GM23338 (cell line): ENCODE data around the gene KDM1A. TPM values are rescaled to one million over a fixed set of nuclear protein-coding genes. Genes with fewer than 3 reads are reported as not detected.
A peak's percentile ranks its signal among the peaks of the same experiment; 100 is the strongest.

ENCODE experiments used
- ATAC-seq: fragments of 200-7000 bp; cut with Tn5 transposase; 3 replicates; pipeline ENCODE4 v1.9.1; 2020
- DNase-seq: peaks from one replicate; pipeline ENCODE4 v3.0.0-alpha.2; 2015; ENCODE audit warnings: low spot score
- H2AFZ ChIP-seq: fragments of 200-600 bp; sonication (generic); 2 replicates; pipeline ENCODE4 v1.8.0; 2016; ENCODE audit warnings: antibody characterized with exemption, mild to moderate bottlenecking, moderate library complexity
- H3F3A ChIP-seq: fragments of 200-600 bp; sonication (generic); replicated peaks from 2 replicates; pipeline ENCODE4 v1.8.0; 2017; ENCODE audit warnings: antibody characterized with exemption, mixed run types, low read depth
- H3K27ac ChIP-seq: fragments of 200-600 bp; sonication (generic); 2 replicates; pipeline ENCODE4 v1.6.1; 2016; ENCODE audit warnings: low read depth
- H3K27me3 ChIP-seq: fragments of 200-600 bp; sonication (generic); 2 replicates; pipeline ENCODE4 v1.8.0; 2016; ENCODE audit warnings: mild to moderate bottlenecking, mixed run types, moderate library complexity; ENCODE audit not compliant: insufficient read depth
- H3K36me3 ChIP-seq: fragments of 200-600 bp; sonication (generic); 2 replicates; pipeline ENCODE4 v1.8.0; 2016; ENCODE audit warnings: mild to moderate bottlenecking; ENCODE audit not compliant: insufficient read depth
- H3K4me1 ChIP-seq: fragments of 200-600 bp; sonication (generic); 2 replicates; pipeline ENCODE4 v1.8.0; 2016; ENCODE audit warnings: mild to moderate bottlenecking, moderate library complexity; ENCODE audit not compliant: insufficient read depth
- H3K4me2 ChIP-seq: fragments of 200-600 bp; sonication (generic); 2 replicates; pipeline ENCODE4 v1.7.1; 2017; ENCODE audit warnings: mixed run types
- H3K4me3 ChIP-seq: fragments of 200-600 bp; sonication (generic); 2 replicates; pipeline ENCODE4 v1.6.1; 2016; ENCODE audit warnings: mixed run types
- H3K79me2 ChIP-seq: fragments of 200-600 bp; sonication (generic); replicated peaks from 2 replicates; pipeline ENCODE4 v1.8.0; 2017; ENCODE audit warnings: mild to moderate bottlenecking; ENCODE audit not compliant: insufficient read depth
- H3K9me2 ChIP-seq: fragments of 200-600 bp; sonication (generic); 2 replicates; pipeline ENCODE4 v1.8.0; 2017; ENCODE audit not compliant: insufficient read depth
- H4K20me1 ChIP-seq: fragments of 200-600 bp; sonication (generic); replicated peaks from 2 replicates; pipeline ENCODE4 v1.8.0; 2017; ENCODE audit warnings: mild to moderate bottlenecking; ENCODE audit not compliant: insufficient read depth
- H3K27ac Mint-ChIP-seq: 2 replicates; pipeline ENCODE4 v1.8.0; 2020; ENCODE audit warnings: inconsistent platforms, mild to moderate bottlenecking, moderate library complexity, mixed read lengths
- H3K27me3 Mint-ChIP-seq: 3 replicates; pipeline ENCODE4 v1.8.0; 2022; ENCODE audit warnings: low read depth, mild to moderate bottlenecking, moderate library complexity, mixed read lengths, inconsistent platforms; ENCODE audit not compliant: insufficient read depth, poor library complexity
- H3K36me3 Mint-ChIP-seq: 3 replicates; pipeline ENCODE4 v1.8.0; 2021; ENCODE audit warnings: low read depth, mild to moderate bottlenecking, inconsistent platforms, moderate library complexity, mixed read lengths
- H3K4me1 Mint-ChIP-seq: 3 replicates; pipeline ENCODE4 v1.8.0; 2020; ENCODE audit warnings: mild to moderate bottlenecking, inconsistent platforms, mixed read lengths
- H3K4me3 Mint-ChIP-seq: 3 replicates; pipeline ENCODE4 v1.8.0; 2021; ENCODE audit warnings: moderate library complexity, mild to moderate bottlenecking, inconsistent platforms, mixed read lengths
- H3K9me3 Mint-ChIP-seq: 3 replicates; pipeline ENCODE4 v1.8.0; 2020; ENCODE audit warnings: moderate library complexity, mild to moderate bottlenecking, inconsistent platforms, mixed read lengths
- CREB1 ChIP-seq: fragments of 250-450 bp; sonication (Bioruptor Pico); IDR thresholded peaks from 2 replicates; pipeline ENCODE4 v1.5.0; 2020; ENCODE audit warnings: low read depth, mild to moderate bottlenecking, moderate library complexity
- EZH2 ChIP-seq: fragments of 200-600 bp; sonication (generic); IDR thresholded peaks from one replicate; pipeline ENCODE4 v1.8.0; 2017; ENCODE audit warnings: antibody characterized with exemption, mild to moderate bottlenecking, low read depth; ENCODE audit not compliant: unreplicated experiment
- EZH2phosphoT487 ChIP-seq: fragments of 200-600 bp; sonication (generic); IDR thresholded peaks from one replicate; pipeline ENCODE4 v1.8.1; 2018; ENCODE audit warnings: antibody characterized with exemption; ENCODE audit not compliant: unreplicated experiment
- JUNB ChIP-seq: IDR thresholded peaks from one replicate; pipeline ENCODE4 v1.6.1; 2016; ENCODE audit warnings: antibody characterized with exemption; ENCODE audit not compliant: unreplicated experiment
- NANOG ChIP-seq: IDR thresholded peaks from 2 replicates; pipeline ENCODE4 v1.6.1; 2016; ENCODE audit warnings: antibody characterized with exemption, borderline replicate concordance
- POLR2AphosphoS5 ChIP-seq: IDR thresholded peaks from 2 replicates; pipeline ENCODE4 v1.6.1; 2016; ENCODE audit warnings: antibody characterized with exemption, low read depth
- STAT1 ChIP-seq: IDR thresholded peaks from one replicate; pipeline ENCODE4 v1.6.1; 2016; ENCODE audit warnings: antibody characterized with exemption; ENCODE audit not compliant: unreplicated experiment
- ZNF114 ChIP-seq: fragments of 250-450 bp; sonication (Bioruptor Pico); IDR thresholded peaks from 2 replicates; pipeline ENCODE4 v1.5.0; 2020; ENCODE audit warnings: mild to moderate bottlenecking, moderate library complexity
- ZNF331 ChIP-seq: fragments of 250-450 bp; sonication (Bioruptor Pico); IDR thresholded peaks from 2 replicates; pipeline ENCODE4 v1.5.0; 2020; ENCODE audit warnings: low read depth, mild to moderate bottlenecking, moderate library complexity
- polyA plus RNA-seq: library from polyadenylated mRNA; unstranded; fragments of >200 nt; fragmentation: Nextera tagmentation; extraction: Ambion mirVana; gene quantifications from 2 replicates; pipeline ENCODE4 v1.2.1, GENCODE V29; 2016
- total RNA-seq: library from RNA; depleted of rRNA; stranded (reverse); fragments of >200 nt; shearing (Covaris generic); gene quantifications from 2 replicates; pipeline ENCODE4 v1.2.3, GENCODE V29; 2014
- TF ChIP-seq, protein P1 (sequence below): IDR thresholded peaks from 2 replicates; pipeline ENCODE4 v1.6.1; 2016; ENCODE audit warnings: antibody characterized with exemption
- TF ChIP-seq, protein P2 (sequence below): IDR thresholded peaks from one replicate; pipeline ENCODE4 v1.6.1; 2018; ENCODE audit warnings: antibody characterized with exemption; ENCODE audit not compliant: unreplicated experiment
- TF ChIP-seq, protein P3 (sequence below), 2 experiments: fragments of 200-600 bp in 1 of 2; sonication (generic) in 1 of 2; conservative IDR thresholded peaks; 2 replicates each; pipeline versions ENCODE4 v1.5.1 to v1.6.1; 2016 to 2017; ENCODE audit warnings: antibody characterized with exemption in 2 of 2, low read depth in 2 of 2, mild to moderate bottlenecking in 2 of 2, moderate library complexity in 1 of 2

The KDM1A gene
- total and polyA plus RNA-seq, 2 experiments from 2014 or later = 86.4 to 252 TPM

DNA sequence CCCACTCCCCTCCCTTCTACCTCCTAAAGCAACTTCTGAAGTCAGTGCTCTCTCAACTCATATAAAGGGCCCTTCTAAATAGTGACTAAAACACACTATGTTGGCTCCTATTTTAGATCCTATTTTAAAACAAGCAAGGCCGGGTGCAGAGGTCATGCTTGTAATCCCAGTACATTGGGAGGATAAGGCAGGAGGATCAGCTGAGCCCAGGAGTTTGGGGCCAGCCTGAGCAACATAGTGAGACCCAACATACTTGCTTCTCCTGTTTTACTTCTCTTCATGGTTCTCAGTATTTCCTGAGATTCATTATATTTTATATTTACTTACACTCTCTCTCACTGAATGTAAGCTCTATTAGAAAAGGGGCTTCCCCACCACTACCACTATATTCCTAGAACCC is 106.9 kb downstream of the KDM1A start (continued):
- TF ChIP-seq, protein P1, sequence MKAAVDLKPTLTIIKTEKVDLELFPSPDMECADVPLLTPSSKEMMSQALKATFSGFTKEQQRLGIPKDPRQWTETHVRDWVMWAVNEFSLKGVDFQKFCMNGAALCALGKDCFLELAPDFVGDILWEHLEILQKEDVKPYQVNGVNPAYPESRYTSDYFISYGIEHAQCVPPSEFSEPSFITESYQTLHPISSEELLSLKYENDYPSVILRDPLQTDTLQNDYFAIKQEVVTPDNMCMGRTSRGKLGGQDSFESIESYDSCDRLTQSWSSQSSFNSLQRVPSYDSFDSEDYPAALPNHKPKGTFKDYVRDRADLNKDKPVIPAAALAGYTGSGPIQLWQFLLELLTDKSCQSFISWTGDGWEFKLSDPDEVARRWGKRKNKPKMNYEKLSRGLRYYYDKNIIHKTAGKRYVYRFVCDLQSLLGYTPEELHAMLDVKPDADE = no peak
- TF ChIP-seq EZH2phosphoT487 (no peak), ZNF114 (CRISPR knock-in tag) (no peak)
- TF ChIP-seq, protein P2, sequence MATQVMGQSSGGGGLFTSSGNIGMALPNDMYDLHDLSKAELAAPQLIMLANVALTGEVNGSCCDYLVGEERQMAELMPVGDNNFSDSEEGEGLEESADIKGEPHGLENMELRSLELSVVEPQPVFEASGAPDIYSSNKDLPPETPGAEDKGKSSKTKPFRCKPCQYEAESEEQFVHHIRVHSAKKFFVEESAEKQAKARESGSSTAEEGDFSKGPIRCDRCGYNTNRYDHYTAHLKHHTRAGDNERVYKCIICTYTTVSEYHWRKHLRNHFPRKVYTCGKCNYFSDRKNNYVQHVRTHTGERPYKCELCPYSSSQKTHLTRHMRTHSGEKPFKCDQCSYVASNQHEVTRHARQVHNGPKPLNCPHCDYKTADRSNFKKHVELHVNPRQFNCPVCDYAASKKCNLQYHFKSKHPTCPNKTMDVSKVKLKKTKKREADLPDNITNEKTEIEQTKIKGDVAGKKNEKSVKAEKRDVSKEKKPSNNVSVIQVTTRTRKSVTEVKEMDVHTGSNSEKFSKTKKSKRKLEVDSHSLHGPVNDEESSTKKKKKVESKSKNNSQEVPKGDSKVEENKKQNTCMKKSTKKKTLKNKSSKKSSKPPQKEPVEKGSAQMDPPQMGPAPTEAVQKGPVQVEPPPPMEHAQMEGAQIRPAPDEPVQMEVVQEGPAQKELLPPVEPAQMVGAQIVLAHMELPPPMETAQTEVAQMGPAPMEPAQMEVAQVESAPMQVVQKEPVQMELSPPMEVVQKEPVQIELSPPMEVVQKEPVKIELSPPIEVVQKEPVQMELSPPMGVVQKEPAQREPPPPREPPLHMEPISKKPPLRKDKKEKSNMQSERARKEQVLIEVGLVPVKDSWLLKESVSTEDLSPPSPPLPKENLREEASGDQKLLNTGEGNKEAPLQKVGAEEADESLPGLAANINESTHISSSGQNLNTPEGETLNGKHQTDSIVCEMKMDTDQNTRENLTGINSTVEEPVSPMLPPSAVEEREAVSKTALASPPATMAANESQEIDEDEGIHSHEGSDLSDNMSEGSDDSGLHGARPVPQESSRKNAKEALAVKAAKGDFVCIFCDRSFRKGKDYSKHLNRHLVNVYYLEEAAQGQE = no peak

DNA sequence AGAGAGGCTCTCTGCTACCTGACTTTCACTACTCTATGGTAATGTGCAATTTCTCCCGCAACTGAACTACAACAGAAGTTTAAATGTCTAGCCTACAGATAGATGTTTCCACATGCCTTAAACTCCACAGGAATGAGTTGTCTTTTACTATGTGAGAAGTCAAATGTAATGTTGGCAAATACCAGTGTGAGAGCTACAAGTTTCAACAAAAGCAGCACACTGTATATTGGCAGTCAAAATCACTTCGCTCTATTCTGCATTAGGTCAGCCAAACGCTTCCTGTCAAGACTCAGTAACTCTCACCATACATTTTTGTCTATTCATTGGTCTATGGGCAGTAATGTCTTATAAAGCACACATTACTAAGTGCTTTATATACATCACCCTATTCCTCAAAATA is 107.5 kb downstream of the KDM1A start:
- H3K79me2 ChIP-seq = peaks cover 99% of the 10 kb centered on the region
- no peaks in the 10 kb centered on the region for H3K27me3 ChIP-seq
- Mint-ChIP-seq H3K27ac (peak overlapping the region; percentile 21; the same call in 1 of the 2 replicates), H3K9me3 (no peaks in the 10 kb centered on the region; the same call in 2 of the 3 replicates), H3K4me3 (no peak overlapping the region), H3K4me1 (peaks cover 44% of the 10 kb centered on the region), H3K27me3 (peaks cover 3% of the 10 kb centered on the region), H3K36me3 (no peaks in the 10 kb centered on the region)
- H3F3A ChIP-seq = no peaks in the 10 kb centered on the region
- ATAC-seq (no peak), DNase-seq (no peak)
- H3K4me1 ChIP-seq = peaks cover 28% of the 10 kb centered on the region
- no peaks in the 10 kb centered on the region for H3K36me3 ChIP-seq
- H3K4me2 ChIP-seq = no peak overlapping the region
- H2AFZ ChIP-seq = no peak overlapping the region
- no peak overlapping the region for H3K4me3 ChIP-seq
- H3K27ac ChIP-seq = peak overlapping the region; percentile 41; the same call in 1 of the 2 replicates
- H4K20me1 ChIP-seq = peaks cover 37% of the 10 kb centered on the region
- H3K9me2 ChIP-seq = no peaks in the 10 kb centered on the region
- TF ChIP-seq EZH2 (no peak), POLR2AphosphoS5 (no peak), STAT1 (no peak), NANOG (no peak), CREB1 (no peak), JUNB (no peak), ZNF331 (no peak)
- TF ChIP-seq, protein P2 = no peak
- TF ChIP-seq, protein P1 = no peak
- TF ChIP-seq, protein P3, sequence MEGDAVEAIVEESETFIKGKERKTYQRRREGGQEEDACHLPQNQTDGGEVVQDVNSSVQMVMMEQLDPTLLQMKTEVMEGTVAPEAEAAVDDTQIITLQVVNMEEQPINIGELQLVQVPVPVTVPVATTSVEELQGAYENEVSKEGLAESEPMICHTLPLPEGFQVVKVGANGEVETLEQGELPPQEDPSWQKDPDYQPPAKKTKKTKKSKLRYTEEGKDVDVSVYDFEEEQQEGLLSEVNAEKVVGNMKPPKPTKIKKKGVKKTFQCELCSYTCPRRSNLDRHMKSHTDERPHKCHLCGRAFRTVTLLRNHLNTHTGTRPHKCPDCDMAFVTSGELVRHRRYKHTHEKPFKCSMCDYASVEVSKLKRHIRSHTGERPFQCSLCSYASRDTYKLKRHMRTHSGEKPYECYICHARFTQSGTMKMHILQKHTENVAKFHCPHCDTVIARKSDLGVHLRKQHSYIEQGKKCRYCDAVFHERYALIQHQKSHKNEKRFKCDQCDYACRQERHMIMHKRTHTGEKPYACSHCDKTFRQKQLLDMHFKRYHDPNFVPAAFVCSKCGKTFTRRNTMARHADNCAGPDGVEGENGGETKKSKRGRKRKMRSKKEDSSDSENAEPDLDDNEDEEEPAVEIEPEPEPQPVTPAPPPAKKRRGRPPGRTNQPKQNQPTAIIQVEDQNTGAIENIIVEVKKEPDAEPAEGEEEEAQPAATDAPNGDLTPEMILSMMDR (conservative IDR thresholded peaks at IDR 0.05; ENCODE audit: low read depth in 2 of 2) = no peak
